Inflammatory macrophage treated with lipopolysaccharide for 4 hours (primary cell): ENCODE results near the gene ZIC1.

Source experiments
- DNase-seq: peaks from one replicate; pipeline ENCODE4 v3.0.0-alpha.2; 2020

ZIC1 gene

DNA sequence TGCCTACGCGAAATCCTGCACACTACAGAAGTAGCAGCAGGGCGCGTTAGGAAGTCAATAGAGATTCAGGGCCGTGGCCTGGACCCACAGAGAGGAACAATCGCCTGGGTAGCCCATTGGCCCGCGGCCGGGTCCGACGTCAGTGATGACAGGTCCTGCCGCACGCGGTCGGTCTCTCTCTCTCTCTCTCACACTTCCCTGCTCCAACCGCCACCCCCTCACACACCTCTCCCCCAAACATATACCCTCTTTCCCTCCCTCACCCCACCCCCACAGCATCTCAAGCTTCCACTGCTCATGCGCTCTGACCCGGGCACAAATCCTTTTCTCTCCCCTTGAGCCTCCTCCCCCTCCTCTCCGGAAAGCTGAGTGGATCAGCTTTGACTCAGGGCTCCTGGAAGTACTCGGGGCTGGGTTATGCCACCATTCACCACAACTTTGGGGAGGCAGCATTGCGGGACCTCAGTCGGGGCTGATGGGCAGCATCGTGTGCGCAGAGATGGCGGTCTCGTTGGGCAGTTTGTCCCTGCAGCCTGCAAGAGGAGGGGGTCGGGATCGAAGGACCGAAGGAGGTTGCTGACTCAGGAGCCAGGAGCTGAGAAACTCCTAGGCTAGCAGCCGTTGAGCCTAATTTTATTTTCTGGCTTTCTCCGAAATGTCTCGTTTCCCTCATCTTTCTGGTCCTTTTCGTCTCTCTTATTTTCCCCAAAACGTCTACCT lies 11.8 kb upstream of the ZIC1 start:
- DNase-seq = no peak

GRCh38 chr3:147397875-147398812 lies 11.0 kb upstream of the ZIC1 start:
- no peak for DNase-seq

- DNase-seq = no peak
Measured at GRCh38 chr3:147398813-147399534, 10.2 kb upstream of the ZIC1 start.

DNA sequence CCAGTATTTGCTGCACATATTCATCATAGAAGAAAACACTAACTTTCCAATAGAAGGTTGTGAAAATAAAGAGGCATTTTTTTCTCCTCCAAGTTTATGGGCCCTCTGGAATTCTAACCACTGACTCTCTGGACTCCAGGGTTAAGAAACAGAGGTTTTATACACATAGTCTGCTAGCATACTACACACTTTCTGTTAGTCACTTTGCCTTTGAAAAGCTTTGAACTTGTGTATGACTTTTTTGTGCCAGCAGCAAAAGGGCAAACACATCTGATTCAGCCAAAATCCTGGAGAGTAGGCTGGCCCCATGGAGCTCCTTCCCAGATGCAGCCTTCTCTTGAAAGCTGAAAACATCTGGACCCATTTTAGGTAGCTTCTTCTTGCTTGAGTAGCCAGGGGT lies 9.1 kb upstream of the ZIC1 start:
- DNase-seq = no peak

GRCh38 chr3:147400999-147401398 lies 8.2 kb upstream of the ZIC1 start:
- DNase-seq = no peak

GRCh38 chr3:147401421-147401820 lies 7.7 kb upstream of the ZIC1 start:
- no peak for DNase-seq

DNA sequence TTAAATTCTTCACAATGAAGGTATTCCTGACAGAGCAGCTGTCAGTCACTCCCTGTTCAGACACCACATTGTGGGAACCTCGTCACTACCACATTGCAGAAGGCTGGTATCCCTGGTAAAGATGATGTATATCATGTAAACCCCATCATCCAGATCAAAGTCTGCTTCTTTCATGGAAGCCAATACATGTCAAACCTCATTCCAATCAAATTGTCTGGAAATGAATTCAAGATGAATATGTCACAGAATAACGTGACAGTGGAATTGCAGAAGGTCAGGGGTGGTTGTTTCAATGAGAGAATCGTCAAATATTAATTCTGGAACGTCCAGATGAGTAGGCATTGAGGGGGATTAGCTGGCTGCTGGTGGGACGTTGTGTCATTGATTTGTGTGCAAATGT lies 7.0 kb upstream of the ZIC1 start:
- no peak for DNase-seq

- no peak for DNase-seq
Measured at GRCh38 chr3:147403511-147403910, 5.7 kb upstream of the ZIC1 start.

DNA sequence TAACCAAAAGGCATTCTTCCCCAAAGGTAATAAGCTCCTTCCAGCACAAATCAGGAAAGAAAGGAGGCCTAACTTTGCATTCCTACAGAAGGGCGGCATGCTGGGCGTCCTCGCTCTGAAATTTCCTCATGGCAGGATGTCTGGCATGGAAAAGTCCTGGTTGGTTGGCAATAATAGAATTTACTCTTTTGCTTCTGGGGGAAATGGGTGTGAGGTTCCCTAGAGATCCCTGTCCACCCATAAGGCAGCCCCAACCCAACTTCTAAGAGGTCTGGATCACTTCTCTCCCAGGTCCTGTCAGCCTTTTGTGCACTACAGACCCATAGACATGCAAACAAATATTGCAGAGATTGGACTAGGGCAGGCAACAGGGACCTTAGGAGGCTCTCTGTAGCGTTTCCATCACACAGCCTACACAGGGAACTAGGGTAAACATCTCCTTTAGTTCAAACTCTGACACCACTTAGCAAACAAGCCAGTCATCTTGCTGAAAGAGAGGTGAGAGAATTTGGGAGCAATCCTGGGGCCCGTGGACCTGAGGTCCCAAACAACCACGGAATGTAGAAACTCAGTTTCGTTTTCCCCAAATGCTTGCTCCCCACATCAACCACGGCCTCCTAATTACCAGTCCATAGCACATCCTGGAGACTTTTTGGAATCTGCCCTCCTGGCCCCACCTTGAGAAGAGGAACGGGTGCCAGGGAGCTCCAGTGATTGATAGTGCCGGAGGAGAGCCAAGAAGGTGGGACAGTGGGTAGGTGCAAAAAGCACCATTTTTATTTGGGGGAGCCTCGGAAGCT lies 5.0 kb upstream of the ZIC1 start:
- no peak for DNase-seq

DNA sequence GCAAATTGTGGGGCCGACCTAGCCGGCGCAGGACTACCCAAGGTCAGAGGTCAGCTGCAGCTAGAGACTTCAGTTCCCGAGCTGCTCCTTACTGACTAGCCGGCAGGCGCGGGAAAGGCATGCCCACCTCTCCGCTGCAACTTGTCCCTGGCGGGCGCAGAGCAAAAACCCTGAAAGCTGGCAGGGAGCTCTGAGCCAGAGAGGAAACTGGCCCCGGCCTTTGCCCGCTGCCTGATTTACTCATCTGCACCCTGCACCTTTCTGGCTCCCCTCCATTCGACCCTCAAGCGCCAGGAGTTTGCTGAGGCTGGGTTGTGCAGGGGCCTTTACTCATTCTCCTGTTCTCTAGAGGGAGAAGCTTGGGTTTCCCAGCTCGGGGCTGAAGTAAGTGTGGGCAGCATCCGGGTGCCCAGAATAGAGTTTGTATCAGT lies 4.3 kb upstream of the ZIC1 start:
- no peak for DNase-seq

GRCh38 chr3:147405231-147406027 lies 3.7 kb upstream of the ZIC1 start:
- no peak for DNase-seq

- DNase-seq = no peak
Measured at GRCh38 chr3:147406028-147406931, 2.9 kb upstream of the ZIC1 start, which contains the start of gene ZIC4. Gene ZIC4 (minus strand): TSS chr3:147406543. CDS start chr3:147402797, 3,746 bp downstream.

DNA sequence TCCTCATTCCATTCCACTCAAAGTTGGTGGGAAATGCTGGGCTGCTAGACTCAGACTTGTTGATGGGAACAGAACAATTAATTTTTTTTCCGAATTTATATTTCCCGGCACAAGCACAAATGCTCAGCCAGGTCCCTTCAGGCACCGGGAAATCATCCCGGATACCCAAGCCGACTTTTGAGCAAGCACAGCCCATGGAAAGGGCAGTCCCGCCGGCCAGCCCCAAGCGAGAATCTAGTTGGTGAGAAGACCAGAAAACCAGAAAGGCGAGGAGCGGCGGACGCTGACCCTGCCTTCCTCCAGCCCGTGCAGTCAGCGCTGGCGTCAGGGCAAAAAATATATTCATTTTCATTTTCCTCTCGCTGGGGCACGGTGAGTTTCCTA lies 2.1 kb upstream of the ZIC1 start:
- no peak for DNase-seq

- DNase-seq = no peak
Measured at GRCh38 chr3:147407498-147408187, 1.5 kb upstream of the ZIC1 start.

- DNase-seq = no peak
Measured at GRCh38 chr3:147408188-147409100, 721 bp upstream of the ZIC1 start.

DNA sequence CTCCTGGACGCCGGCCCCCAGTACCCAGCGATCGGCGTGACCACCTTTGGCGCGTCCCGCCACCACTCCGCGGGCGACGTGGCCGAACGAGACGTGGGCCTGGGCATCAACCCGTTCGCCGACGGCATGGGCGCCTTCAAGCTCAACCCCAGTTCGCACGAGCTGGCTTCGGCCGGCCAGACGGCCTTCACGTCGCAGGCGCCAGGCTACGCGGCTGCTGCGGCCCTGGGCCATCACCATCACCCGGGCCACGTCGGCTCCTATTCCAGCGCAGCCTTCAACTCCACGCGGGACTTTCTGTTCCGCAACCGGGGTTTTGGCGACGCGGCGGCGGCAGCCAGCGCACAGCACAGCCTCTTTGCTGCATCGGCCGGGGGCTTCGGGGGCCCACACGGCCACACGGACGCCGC lies 956 bp downstream of the ZIC1 start:
- no peak for DNase-seq

DNA sequence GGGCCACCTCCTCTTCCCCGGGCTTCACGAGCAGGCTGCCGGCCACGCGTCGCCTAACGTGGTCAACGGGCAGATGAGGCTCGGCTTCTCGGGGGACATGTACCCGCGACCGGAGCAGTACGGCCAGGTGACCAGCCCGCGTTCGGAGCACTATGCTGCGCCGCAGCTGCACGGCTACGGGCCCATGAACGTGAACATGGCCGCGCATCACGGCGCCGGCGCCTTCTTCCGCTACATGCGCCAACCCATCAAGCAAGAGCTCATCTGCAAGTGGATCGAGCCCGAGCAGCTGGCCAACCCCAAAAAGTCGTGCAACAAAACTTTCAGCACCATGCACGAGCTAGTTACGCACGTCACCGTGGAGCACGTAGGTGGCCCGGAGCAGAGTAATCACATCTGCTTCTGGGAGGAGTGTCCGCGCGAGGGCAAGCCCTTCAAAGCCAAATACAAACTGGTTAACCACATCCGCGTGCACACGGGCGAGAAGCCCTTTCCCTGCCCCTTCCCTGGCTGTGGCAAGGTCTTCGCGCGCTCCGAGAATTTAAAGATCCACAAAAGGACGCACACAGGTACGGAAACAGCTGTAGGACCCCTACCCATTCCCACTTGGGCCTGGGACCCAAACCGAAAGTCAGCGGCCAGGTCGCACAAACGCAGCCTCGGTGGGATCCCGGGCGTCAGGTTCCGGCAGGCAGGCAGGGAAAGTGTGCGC lies 1.5 kb downstream of the ZIC1 start:
- DNase-seq = no peak

GRCh38 chr3:147411238-147411814 lies 2.2 kb downstream of the ZIC1 start:
- no peak for DNase-seq
